ENCODE data around the gene TMEM234.

TMEM234 gene

GRCh38 chr1:32239790-32240139, 17.6 kb upstream of the TMEM234 start:
- DNase-seq (ENCODE audit: low read depth in 2 of 2), result no peak

DNA sequence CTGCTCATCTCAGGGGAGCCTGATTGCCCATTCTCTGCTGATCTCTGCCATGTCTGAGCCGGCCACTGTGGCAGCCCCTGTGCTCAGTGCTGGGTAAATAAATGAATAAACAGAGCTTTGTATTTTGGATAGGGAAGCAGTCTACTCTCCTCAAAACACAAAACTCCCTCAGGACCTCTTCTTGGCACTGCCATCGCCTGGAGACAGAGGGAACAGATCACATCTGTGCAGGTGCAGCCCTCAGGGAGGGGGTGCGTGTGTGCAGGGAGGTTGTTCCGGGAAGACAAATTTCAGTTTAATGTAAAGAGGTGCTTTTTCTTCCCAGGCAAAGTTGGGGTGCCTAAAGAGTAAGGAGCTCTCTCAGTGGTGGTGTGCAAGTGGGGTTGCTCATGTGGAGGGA, 17.2 kb upstream of the TMEM234 start:
- no peak for DNase-seq (ENCODE audit: low read depth in 2 of 2)

GRCh38 chr1:32234792-32235191, 12.6 kb upstream of the TMEM234 start:
- DNase-seq (ENCODE audit: low read depth in 2 of 2), result no peak

- DNase-seq (ENCODE audit: low read depth in 2 of 2), result no peak
Measured at GRCh38 chr1:32232558-32233304, 10.6 kb upstream of the TMEM234 start.

- no peak for DNase-seq (ENCODE audit: low read depth in 2 of 2)
Measured at GRCh38 chr1:32231843-32232432, 9.8 kb upstream of the TMEM234 start.

GRCh38 chr1:32228771-32229170, 6.6 kb upstream of the TMEM234 start:
- DNase-seq (ENCODE audit: low read depth in 2 of 2), result no peak

- DNase-seq (ENCODE audit: low read depth in 2 of 2), result no peak
Measured at GRCh38 chr1:32224285-32224684, 2.1 kb upstream of the TMEM234 start.

- no peak for DNase-seq (ENCODE audit: low read depth in 2 of 2)
Measured at GRCh38 chr1:32223683-32224082, 1.5 kb upstream of the TMEM234 start.

- no peak for DNase-seq (ENCODE audit: low read depth in 2 of 2)
Measured at GRCh38 chr1:32221581-32221979, 573 bp downstream of the TMEM234 start.

- DNase-seq (ENCODE audit: low read depth in 2 of 2), result no peak
Measured at GRCh38 chr1:32220746-32221580, 1.2 kb downstream of the TMEM234 start.

DNA sequence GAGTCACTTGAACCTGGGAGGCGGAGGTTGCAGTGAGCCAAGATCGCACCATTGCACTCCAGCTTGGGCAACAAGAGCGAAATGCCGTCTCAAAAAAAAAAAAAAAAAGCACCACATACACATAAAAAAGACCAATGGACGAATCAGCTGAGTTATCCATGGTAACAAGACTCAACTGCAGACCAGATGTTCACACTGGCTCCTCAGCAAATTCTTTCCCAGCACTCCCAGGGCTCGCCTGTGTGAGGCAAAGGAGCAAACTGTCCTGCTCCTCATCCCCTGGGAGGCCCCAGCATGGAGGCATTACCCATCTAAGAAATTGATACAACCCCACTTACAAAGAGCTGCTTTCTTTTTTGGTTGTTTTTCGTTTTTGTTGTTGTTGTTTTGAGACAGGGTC, 3.1 kb downstream of the TMEM234 start:
- no peak for DNase-seq (ENCODE audit: low read depth in 2 of 2)

DNA sequence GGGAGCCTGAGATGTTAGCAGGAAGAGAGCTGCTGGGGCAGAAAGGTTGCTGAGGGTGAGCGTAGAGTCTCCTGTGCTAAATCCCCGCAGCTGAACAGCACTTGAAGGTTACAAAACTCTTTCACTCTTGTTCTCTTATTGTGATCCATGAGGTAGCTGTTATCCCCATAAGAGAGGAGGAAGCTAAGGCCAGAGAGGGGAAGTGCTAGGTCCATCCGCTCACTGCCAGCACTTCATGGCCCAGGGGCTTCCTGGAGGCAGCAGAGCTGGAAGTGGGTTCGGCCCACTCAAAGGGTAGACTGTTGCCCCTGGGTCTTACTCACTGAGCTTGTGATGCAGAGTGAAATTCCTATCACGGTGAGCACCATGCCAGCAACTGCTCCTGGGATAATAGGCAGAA, 5.6 kb downstream of the TMEM234 start:
- DNase-seq (ENCODE audit: low read depth in 2 of 2), result no peak

DNA sequence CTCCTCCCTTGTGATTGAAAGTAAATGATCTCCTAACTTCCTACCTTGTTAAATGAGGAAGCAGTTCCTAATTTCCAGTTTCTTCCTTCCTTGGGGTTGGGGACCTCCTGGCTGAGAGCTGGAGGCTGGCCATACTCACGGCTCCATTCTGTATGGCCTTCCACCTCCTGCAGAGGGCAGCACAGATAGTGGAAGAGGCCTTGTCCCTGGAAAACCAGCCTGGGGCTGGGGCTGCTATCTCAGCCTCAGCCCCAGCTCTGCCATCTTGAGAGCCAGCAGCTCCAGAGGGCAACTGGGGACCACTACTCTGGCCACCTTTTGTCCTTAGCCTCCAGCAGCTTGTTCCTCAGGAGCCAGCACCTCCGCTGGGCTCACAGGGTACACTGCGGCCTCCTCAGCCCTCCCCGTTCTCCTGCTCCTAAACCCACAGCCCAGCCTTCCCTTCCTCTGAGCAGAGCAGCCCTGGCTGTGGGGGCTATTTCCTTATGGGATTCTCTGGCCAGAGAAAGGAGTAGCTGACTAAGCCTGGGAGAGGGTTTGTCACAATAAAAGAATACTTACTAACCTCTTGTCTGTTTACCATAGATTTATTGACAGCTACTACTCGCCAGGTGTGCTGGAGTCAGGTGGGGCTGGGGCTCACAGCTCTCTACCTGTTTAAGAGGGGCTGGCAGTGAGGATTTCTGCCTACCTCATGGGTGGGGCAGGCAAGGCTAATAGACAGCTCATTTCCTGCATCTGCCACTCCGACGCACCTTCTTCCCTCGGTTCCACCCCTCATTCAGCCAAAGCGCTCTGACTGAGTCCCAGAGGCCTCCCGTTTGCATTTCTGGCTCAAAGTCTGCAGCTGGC, 6.3 kb downstream of the TMEM234 start:
- peak in 1 of 2 donors; percentile 39 for DNase-seq (ENCODE audit: low read depth in 2 of 2)

DNA sequence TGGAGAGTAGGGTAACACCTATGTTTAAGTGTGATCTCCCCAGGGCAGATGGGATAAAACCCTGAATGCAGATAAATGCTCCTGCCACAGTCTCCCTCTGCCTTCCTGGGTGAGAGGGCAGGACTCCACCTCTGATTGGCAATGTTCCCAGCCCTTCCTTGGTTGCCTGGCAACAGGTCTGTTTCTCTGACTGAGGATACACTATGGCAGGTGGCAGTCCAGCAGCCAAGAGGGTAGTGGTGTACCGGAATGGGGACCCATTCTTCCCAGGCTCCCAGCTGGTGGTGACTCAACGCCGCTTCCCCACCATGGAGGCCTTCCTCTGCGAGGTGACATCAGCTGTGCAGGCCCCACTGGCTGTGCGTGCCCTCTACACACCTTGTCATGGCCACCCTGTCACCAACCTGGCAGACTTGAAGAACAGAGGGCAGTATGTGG, 13.2 kb downstream of the TMEM234 start, which contains the start of gene DCDC2B:
TSS of gene DCDC2B (plus strand) at position 199 of the 438 bp plus-strand sequence. CDS start at position 204, 5 bp downstream.
- no peak for DNase-seq (ENCODE audit: low read depth in 2 of 2)

DNA sequence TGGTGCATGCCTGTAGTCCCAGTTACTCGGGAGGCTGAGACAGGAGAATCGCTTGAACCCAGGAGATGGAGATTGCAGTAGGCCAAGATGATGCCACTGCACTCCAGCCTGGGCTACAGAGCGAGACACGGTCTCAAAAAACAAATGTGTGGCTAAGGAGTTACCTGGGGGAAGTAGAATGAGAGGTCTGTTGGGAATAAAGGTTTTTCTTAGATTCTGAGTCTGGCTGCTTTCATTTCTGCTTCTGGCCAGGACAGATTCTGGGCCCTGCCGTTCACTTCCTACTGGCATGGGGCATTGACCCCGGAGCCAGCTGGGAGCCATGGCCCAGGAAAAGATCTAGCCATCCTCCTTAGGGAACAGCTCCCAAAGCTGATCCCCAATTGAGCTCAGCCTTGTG, 13.7 kb downstream of the TMEM234 start:
- no peak for DNase-seq (ENCODE audit: low read depth in 2 of 2)

DNA sequence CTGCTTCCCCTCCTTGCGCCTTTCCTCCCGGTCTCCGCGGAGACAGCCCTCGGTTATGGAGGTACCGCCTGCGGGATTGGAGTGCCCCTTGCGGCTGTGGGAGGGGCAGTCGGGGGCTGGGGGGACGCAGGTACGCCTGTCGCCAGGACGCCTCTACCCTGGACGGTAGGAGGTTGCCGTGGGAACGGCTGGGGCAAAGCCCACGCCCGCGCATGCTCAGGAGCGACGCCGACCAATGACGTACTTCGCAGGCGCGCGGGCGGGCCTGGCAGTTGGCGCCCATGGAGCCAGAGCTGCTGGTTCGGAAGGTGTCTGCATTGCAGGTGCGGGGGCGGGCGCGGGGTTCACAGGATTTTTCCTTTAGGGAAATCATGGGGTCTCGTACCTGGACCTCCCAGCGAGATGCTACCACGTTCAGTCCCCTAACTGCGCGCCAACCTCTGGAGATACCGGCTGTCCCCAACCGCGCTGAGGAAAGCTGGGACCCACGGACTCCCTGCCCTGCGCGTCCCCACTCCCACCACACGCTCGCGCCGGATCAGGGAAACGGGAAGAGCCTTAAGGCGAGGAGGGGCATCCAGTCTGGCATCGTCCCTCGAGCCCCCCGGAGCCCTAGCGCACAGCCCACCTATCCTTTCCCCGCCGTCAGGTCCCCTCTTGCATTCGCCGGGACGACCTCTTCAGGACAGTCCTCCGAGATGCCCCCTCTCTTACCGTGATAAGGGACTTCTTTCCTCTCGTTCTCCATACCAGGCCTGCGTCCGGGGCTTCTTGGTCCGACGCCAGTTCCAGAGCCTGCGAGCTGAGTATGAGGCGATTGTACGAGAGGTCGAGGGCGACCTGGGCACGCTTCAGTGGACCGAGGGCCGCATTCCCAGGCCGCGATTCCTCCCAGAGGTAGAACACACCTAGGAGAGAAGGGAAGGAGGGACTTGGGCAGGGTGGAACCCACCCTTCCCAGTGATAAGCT, 16.5 kb downstream of the TMEM234 start, which contains the start of gene IQCC:
TSS of gene IQCC (plus strand) at position 271 of the 970 bp plus-strand sequence. CDS start at position 282, 11 bp downstream.
- DNase-seq (ENCODE audit: low read depth in 2 of 2), result peak; percentile 80 to 84

DNA sequence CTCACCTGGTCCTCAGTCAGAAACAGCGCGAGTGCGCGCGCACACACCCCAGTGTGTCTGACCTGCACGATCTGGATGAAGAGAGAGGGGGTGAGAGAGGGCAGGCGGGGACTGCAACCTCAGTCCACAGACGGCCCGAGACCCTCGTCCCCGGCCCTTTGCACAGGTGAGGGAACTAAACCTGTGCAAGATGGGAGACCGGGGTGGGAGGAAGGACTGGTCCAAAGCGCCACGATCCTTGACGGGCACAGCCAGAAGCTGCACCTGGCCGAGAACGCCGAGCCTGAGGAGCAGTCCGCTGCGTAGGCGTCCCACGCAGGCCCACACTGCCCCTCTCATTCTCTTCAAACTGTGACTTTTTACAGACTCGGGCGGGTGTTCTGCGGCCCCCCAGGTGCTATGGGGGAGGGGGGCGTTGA, 17.2 kb downstream of the TMEM234 start:
- DNase-seq (ENCODE audit: low read depth in 2 of 2), result no peak

DNA sequence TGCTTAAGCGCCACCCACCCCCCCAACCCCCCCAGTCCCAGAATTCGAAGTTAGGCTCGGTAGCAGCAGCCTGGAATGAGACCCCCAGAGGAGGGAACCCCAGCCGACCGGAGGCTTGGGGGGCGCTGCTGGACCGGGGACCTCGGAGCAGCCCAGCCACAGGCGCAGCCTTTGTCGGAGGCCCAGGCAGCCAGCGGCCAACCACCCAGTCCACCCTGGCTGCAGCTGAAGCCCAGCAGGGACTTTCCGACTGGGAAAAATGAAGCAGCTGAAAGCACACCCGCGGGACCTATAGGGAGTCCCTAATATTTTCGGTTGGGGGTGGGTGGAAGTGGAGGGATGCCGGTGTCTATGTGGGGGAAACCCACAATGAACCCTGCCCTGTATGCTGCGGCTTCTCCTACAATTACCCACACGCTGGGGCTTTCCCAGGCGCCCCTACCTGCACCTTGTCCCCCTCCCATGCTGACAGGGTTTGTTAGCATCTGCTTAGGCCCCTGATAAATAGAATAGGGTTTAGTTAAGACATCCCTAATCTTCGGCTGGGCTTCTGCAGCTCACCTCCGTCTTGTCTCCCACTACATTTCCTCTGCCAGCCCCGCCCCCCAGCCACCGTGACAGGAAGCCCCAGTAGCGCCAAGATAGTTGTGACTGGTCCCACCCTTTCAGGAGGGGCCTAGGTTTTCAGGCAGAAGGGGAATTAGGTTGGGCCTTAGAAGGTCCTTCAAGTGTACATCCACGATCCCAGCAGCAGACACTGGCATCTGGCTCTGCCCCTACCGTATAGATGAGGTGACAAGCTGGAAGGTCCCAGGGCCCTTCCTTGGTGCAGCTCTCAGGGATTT, 20.9 kb downstream of the TMEM234 start:
- DNase-seq (ENCODE audit: low read depth in 2 of 2), result peak; percentile 48 to 71

Data from stimulated activated CD4-positive, alpha-beta T cell treated with anti-CD3 and anti-CD28 coated beads, Interleukin-15, amount 100 ng/mL, for 48 hours (primary cell).